Left lung (tissue), 10 donors: Measurements from ENCODE around the gene GPC5. TPM values are rescaled to one million over a fixed set of nuclear protein-coding genes. Genes with fewer than 3 reads are reported as not detected.

ENCODE experiments used
- ATAC-seq: fragments of 200-7000 bp; cut with Tn5 transposase; one replicate; pipeline ENCODE4 v1.9.1; 2020; ENCODE audit warnings: moderate library complexity
- DNase-seq, 4 donors: peaks; one replicate each; pipeline ENCODE4 v3.0.0-alpha.2; 2013 to 2020
- H3K27ac ChIP-seq, 2 donors: fragments of 200-600 bp; sonication (generic) in 1 of 2; one replicate each; pipeline versions ENCODE4 v1.5.0 to v1.8.0; 2020 to 2021
- H3K27me3 ChIP-seq, 2 donors: fragments of 200-600 bp; sonication (generic) in 1 of 2; one replicate each; pipeline versions ENCODE4 v1.5.0 to v1.8.0; 2020 to 2021
- H3K36me3 ChIP-seq, 2 donors: fragments of 200-600 bp; sonication (generic) in 1 of 2; one replicate each; pipeline versions ENCODE4 v1.5.0 to v1.8.0; 2020 to 2021
- H3K4me1 ChIP-seq, 2 donors: fragments of 200-600 bp; one replicate each; pipeline ENCODE4 v1.8.0; 2021
- H3K4me3 ChIP-seq, 2 donors: fragments of 200-600 bp; sonication (generic) in 1 of 2; one replicate each; pipeline versions ENCODE4 v1.5.0 to v1.8.0; 2020 to 2021; ENCODE audit warnings: mild to moderate bottlenecking in 1 of 2
- H3K9me3 ChIP-seq, 2 donors: fragments of 200-600 bp; sonication (generic) in 1 of 2; one replicate each; pipeline versions ENCODE4 v1.5.0 to v1.8.0; 2020 to 2021
- CTCF ChIP-seq, 2 donors: fragments of 200-600 bp; sonication (generic) in 1 of 2; IDR thresholded peaks; one replicate each; pipeline versions ENCODE4 v1.5.0 to v1.8.0; 2021; ENCODE audit warnings: antibody characterized with exemption in 2 of 2
- intact Hi-C, 2 donors: fragments of 100-400 bp; cut with DNase I; formaldehyde crosslinking; loops; one replicate each; pipeline versions ENCODE4 v1.11.2 to v1.14.2; 2022
- polyA plus RNA-seq, 6 donors: library from polyadenylated mRNA; unstranded; fragments of 120-200 nt; gene quantifications; one replicate each; pipeline ENCODE4 v1.2.1, GENCODE V29; 2013; ENCODE audit not compliant: insufficient read length in 6 of 6
- total RNA-seq, 2 donors: library from RNA; stranded (reverse); fragmentation: NEBNext Ultra II Directional; extraction: Animal tissue kit (Norgen Biotek cat#: 25700); gene quantifications; one replicate each; pipeline ENCODE4 v1.2.1, GENCODE V29; 2021
- donor health status: DM: no; HTN: yes; CAD: no.
- donor health status: DM: no; HTN: no; CAD: no.

GPC5 gene
- total and polyA plus RNA-seq, 8 donors = 9.2 to 19.5 (median 11.5) TPM

- no peaks in the 10 kb centered on the region for H3K4me1 ChIP-seq
- no peak for TF ChIP-seq CTCF (IDR thresholded peaks at IDR 0.05)
- ATAC-seq = no peak
- intact Hi-C loops = no loop called here
- H3K36me3 ChIP-seq = no peaks in the 10 kb centered on the region
- no peak overlapping the region for H3K27ac ChIP-seq
- no peak overlapping the region for H3K4me3 ChIP-seq
- H3K9me3 ChIP-seq = no peaks in the 10 kb centered on the region
- no peak for DNase-seq
- H3K27me3 ChIP-seq = no peaks in the 10 kb centered on the region
Measured at GRCh38 chr13:91740756-91741155, 342.3 kb downstream of the GPC5 start.

GRCh38 chr13:91741925-91742324, 343.5 kb downstream of the GPC5 start:
- H3K4me3 ChIP-seq = no peak overlapping the region
- DNase-seq (no peak), ATAC-seq (no peak)
- TF ChIP-seq CTCF (IDR thresholded peaks at IDR 0.05) = no peak
- H3K36me3 ChIP-seq = no peaks in the 10 kb centered on the region
- no peak overlapping the region for H3K27ac ChIP-seq
- intact Hi-C loops = no loop called here
- H3K9me3 ChIP-seq = no peaks in the 10 kb centered on the region
- H3K4me1 ChIP-seq = no peaks in the 10 kb centered on the region
- H3K27me3 ChIP-seq = no peaks in the 10 kb centered on the region

GRCh38 chr13:91744284-91744683, 345.9 kb downstream of the GPC5 start:
- H3K27me3 ChIP-seq = no peaks in the 10 kb centered on the region
- H3K4me1 ChIP-seq = no peaks in the 10 kb centered on the region
- DNase-seq (no peak), ATAC-seq (no peak)
- no peak overlapping the region for H3K27ac ChIP-seq
- H3K4me3 ChIP-seq = no peak overlapping the region
- no peaks in the 10 kb centered on the region for H3K9me3 ChIP-seq
- intact Hi-C loops = no loop called here
- no peak for TF ChIP-seq CTCF (IDR thresholded peaks at IDR 0.05)
- H3K36me3 ChIP-seq = no peaks in the 10 kb centered on the region

GRCh38 chr13:91745967-91746366, 347.5 kb downstream of the GPC5 start:
- DNase-seq (no peak), ATAC-seq (no peak)
- Histone ChIP-seq H3K27ac (no peak overlapping the region), H3K27me3 (no peaks in the 10 kb centered on the region), H3K4me3 (no peak overlapping the region), H3K4me1 (no peaks in the 10 kb centered on the region), H3K36me3 (no peaks in the 10 kb centered on the region), H3K9me3 (no peaks in the 10 kb centered on the region)
- TF ChIP-seq CTCF (IDR thresholded peaks at IDR 0.05) = no peak
- intact Hi-C loops = no loop called here

GRCh38 chr13:91747186-91747585, 348.8 kb downstream of the GPC5 start:
- intact Hi-C loops = no loop called here
- no peak overlapping the region for H3K27ac ChIP-seq
- H3K9me3 ChIP-seq = no peaks in the 10 kb centered on the region
- TF ChIP-seq CTCF (IDR thresholded peaks at IDR 0.05) = no peak
- H3K4me1 ChIP-seq = no peaks in the 10 kb centered on the region
- H3K36me3 ChIP-seq = no peaks in the 10 kb centered on the region
- H3K27me3 ChIP-seq = no peaks in the 10 kb centered on the region
- ATAC-seq (no peak), DNase-seq (no peak)
- no peak overlapping the region for H3K4me3 ChIP-seq
